Measurements from ENCODE around the gene HRC. TPM values are rescaled to one million over a fixed set of nuclear protein-coding genes. Genes with fewer than 3 reads are reported as not detected.

HRC gene
- total RNA-seq, 1 experiment from 2014 or later: 0.13 TPM

DNA sequence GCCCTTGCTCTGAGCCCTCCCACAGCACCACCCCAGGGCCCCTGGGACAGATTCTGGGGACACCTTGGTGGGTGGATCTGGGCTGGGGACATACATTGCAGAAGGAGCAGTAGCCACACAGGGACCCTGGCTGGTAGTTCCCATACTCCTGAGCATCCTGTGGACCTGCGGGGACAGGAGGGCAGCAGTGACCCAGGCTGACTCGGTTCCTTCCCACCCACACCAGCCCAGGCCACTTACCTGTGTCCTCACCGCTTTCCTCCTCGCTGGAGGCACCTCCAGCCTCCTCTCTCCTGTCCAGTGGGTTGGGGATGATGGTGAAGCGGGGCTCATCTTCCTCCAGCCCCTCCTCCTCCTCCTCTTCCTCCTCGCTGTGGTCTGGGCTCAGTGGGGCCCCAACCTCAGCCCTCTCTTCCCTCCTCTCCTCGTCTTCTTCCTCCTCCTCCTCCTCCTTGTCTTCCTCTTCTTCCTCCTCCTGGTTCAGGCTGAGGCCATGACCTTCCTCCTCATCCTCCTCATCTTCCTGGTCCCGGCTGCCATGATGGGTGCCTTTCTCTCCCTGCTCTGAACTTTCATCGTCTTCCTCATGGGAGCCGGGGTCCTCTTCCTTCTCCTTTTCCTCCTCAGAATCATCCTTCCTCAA is 1.9 kb downstream of the HRC start:
- Histone ChIP-seq H3K27me3 (ENCODE audit: control insufficient read depth, insufficient read depth, low read length) (no peaks in the 10 kb centered on the region), H3K9me3 (ENCODE audit: control insufficient read depth, insufficient read depth, low read depth, low read length) (no peaks in the 10 kb centered on the region), H3K4me1 (ENCODE audit: control insufficient read depth, insufficient read depth, low read length) (no peaks in the 10 kb centered on the region; the same call in none of the 2 replicates), H3K36me3 (ENCODE audit: control insufficient read depth, insufficient read depth, low read length) (no peaks in the 10 kb centered on the region; the same call in 1 of the 2 replicates), H3K27ac (ENCODE audit: low read length) (no peak overlapping the region), H3K4me3 (ENCODE audit: low read depth in 2 of 2, low read length in 2 of 2) (no peak overlapping the region)
- intact Hi-C loops (cut with micrococcal nuclease; ENCODE audit: unreplicated experiment): no loop called here
- in situ Hi-C loops (cut with HindIII; ENCODE audit: low pct_unique_long_range_greater_than_20kb, low sequenced_read_pairs): no loop called here
- no peak for ATAC-seq
- CTCF ChIA-PET: no interaction called here
- POLR2A ChIA-PET: no interaction called here
- TF ChIP-seq SIN3A (IDR thresholded peaks at IDR 0.05; ENCODE audit: borderline replicate concordance, insufficient read depth, low read depth, low read length): no peak
- no peak for TF ChIP-seq POLR2AphosphoS5 (IDR thresholded peaks at IDR 0.05; ENCODE audit: low read depth, low read length)
- TF ChIP-seq, protein P1, sequence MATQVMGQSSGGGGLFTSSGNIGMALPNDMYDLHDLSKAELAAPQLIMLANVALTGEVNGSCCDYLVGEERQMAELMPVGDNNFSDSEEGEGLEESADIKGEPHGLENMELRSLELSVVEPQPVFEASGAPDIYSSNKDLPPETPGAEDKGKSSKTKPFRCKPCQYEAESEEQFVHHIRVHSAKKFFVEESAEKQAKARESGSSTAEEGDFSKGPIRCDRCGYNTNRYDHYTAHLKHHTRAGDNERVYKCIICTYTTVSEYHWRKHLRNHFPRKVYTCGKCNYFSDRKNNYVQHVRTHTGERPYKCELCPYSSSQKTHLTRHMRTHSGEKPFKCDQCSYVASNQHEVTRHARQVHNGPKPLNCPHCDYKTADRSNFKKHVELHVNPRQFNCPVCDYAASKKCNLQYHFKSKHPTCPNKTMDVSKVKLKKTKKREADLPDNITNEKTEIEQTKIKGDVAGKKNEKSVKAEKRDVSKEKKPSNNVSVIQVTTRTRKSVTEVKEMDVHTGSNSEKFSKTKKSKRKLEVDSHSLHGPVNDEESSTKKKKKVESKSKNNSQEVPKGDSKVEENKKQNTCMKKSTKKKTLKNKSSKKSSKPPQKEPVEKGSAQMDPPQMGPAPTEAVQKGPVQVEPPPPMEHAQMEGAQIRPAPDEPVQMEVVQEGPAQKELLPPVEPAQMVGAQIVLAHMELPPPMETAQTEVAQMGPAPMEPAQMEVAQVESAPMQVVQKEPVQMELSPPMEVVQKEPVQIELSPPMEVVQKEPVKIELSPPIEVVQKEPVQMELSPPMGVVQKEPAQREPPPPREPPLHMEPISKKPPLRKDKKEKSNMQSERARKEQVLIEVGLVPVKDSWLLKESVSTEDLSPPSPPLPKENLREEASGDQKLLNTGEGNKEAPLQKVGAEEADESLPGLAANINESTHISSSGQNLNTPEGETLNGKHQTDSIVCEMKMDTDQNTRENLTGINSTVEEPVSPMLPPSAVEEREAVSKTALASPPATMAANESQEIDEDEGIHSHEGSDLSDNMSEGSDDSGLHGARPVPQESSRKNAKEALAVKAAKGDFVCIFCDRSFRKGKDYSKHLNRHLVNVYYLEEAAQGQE (IDR thresholded peaks at IDR 0.05; ENCODE audit: insufficient read depth in 1 of 2, low read depth in 2 of 2, low read length in 1 of 2): no peak
- no peak for TF ChIP-seq TCF7L2 (IDR thresholded peaks at IDR 0.05; ENCODE audit: low read depth, low read length)
- TF ChIP-seq, protein P2, sequence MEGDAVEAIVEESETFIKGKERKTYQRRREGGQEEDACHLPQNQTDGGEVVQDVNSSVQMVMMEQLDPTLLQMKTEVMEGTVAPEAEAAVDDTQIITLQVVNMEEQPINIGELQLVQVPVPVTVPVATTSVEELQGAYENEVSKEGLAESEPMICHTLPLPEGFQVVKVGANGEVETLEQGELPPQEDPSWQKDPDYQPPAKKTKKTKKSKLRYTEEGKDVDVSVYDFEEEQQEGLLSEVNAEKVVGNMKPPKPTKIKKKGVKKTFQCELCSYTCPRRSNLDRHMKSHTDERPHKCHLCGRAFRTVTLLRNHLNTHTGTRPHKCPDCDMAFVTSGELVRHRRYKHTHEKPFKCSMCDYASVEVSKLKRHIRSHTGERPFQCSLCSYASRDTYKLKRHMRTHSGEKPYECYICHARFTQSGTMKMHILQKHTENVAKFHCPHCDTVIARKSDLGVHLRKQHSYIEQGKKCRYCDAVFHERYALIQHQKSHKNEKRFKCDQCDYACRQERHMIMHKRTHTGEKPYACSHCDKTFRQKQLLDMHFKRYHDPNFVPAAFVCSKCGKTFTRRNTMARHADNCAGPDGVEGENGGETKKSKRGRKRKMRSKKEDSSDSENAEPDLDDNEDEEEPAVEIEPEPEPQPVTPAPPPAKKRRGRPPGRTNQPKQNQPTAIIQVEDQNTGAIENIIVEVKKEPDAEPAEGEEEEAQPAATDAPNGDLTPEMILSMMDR (IDR thresholded peaks at IDR 0.05): no peak
- DNase-seq (ENCODE audit: low read depth, low spot score): no peak
- BruUV-seq (replicated peaks): no TSS peak

DNA sequence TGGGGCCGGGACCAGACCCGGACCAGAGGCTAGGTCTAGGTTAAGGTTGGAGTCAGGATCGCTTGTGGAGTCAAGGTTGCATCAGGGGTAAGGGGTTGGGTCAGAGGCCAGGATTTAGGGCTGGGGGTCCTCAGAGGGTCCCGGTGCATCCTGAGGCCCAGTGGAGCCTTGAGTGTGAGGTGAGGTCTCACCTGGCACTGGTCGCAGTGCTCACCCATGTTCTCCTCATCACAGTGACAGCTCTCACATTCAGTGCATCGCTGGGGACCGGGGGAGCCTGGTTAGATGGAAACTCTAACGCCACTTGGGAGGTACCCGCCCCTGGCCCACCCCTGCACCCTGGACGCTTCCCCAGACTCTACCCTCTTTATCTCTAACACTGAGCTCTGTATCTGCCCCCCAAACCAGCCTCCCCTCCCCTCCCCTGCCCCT is 3.1 kb downstream of the HRC start:
- H3K9me3 ChIP-seq (ENCODE audit: control insufficient read depth, insufficient read depth, low read depth, low read length): no peaks in the 10 kb centered on the region
- H3K4me1 ChIP-seq (ENCODE audit: control insufficient read depth, insufficient read depth, low read length): no peaks in the 10 kb centered on the region; the same call in 1 of the 2 replicates
- H3K36me3 ChIP-seq (ENCODE audit: control insufficient read depth, insufficient read depth, low read length): no peaks in the 10 kb centered on the region; the same call in 1 of the 2 replicates
- no TSS peak for BruUV-seq (replicated peaks)
- TF ChIP-seq, protein P2 (IDR thresholded peaks at IDR 0.05): no peak
- TF ChIP-seq POLR2AphosphoS5 (IDR thresholded peaks at IDR 0.05; ENCODE audit: low read depth, low read length) (no peak), TCF7L2 (IDR thresholded peaks at IDR 0.05; ENCODE audit: low read depth, low read length) (no peak), SIN3A (IDR thresholded peaks at IDR 0.05; ENCODE audit: borderline replicate concordance, insufficient read depth, low read depth, low read length) (no peak)
- TF ChIP-seq, protein P1 (IDR thresholded peaks at IDR 0.05; ENCODE audit: insufficient read depth in 1 of 2, low read depth in 2 of 2, low read length in 1 of 2): no peak
- H3K27me3 ChIP-seq (ENCODE audit: control insufficient read depth, insufficient read depth, low read length): no peaks in the 10 kb centered on the region
- in situ Hi-C loops (cut with HindIII; ENCODE audit: low pct_unique_long_range_greater_than_20kb, low sequenced_read_pairs) (no loop called here), intact Hi-C loops (cut with micrococcal nuclease; ENCODE audit: unreplicated experiment) (no loop called here)
- POLR2A ChIA-PET: interaction anchor here (0.6 to 0.7 kb wide), 2 partner anchors 17 to 160 kb away, joined by 3 to 10 read pairs; no protein-coding TSS in a partner anchor
- ATAC-seq (peak; percentile 38; the same call in 1 of the 2 replicates), DNase-seq (ENCODE audit: low read depth, low spot score) (no peak)
- CTCF ChIA-PET: interaction anchor here (0.6 kb wide), 1 partner anchor 271 kb away, joined by 3 read pairs; no protein-coding TSS in a partner anchor
- peak overlapping the region; percentile 78 to 91 for H3K4me3 ChIP-seq (ENCODE audit: low read depth in 2 of 2, low read length in 2 of 2)
- no peak overlapping the region for H3K27ac ChIP-seq (ENCODE audit: low read length)
